GM12801 (cell line): ENCODE measurements around the gene MED28.

ENCODE experiments used
- CTCF ChIP-seq: IDR thresholded peaks from one replicate; pipeline ENCODE4 v1.5.1; 2011; ENCODE audit warnings: control low read depth; ENCODE audit not compliant: insufficient read length; ENCODE audit errors: extremely low read depth

Gene MED28

GRCh38 chr4:17580969-17581368, 33.5 kb upstream of the MED28 start:
- TF ChIP-seq CTCF: no peak

- TF ChIP-seq CTCF: no peak
Measured at GRCh38 chr4:17583276-17583675, 31.2 kb upstream of the MED28 start.

GRCh38 chr4:17583941-17584340, 30.5 kb upstream of the MED28 start:
- TF ChIP-seq CTCF: no peak

GRCh38 chr4:17584521-17585213, 29.8 kb upstream of the MED28 start:
- TF ChIP-seq CTCF: no peak

GRCh38 chr4:17587094-17587822, 27.2 kb upstream of the MED28 start:
- no peak for TF ChIP-seq CTCF

- TF ChIP-seq CTCF: no peak
Measured at GRCh38 chr4:17589355-17589754, 25.1 kb upstream of the MED28 start.

- TF ChIP-seq CTCF: no peak
Measured at GRCh38 chr4:17595471-17596005, 18.9 kb upstream of the MED28 start.
